Muscle of back (tissue), 11 donors: Measurements from ENCODE around the gene PLEKHA6. TPM values are rescaled to one million over a fixed set of nuclear protein-coding genes. Genes with fewer than 3 reads are reported as not detected.
"Not testable (repeated sequence)": the region's sequence is repeated elsewhere in the genome, so short reads cannot be mapped to it uniquely, and the experiment has no call there.

ENCODE experiments used
- DNase-seq, 3 donors: peaks; one replicate each; pipeline versions ENCODE4 v3.0.0 to v3.0.0-alpha.2; 2013
- polyA plus RNA-seq, 10 donors: library from polyadenylated mRNA; unstranded; fragments of 120-200 nt; gene quantifications; one replicate each; pipeline ENCODE4 v1.2.1, GENCODE V29; 2013; ENCODE audit not compliant: insufficient read length in 10 of 10

PLEKHA6 gene
- polyA plus RNA-seq, 10 donors = 1.7 to 7.2 (median 2.8) TPM

GRCh38 chr1:204314171-204314892 is 45.4 kb downstream of the PLEKHA6 start:
- DNase-seq = no peak

GRCh38 chr1:204313675-204314074 is 46.1 kb downstream of the PLEKHA6 start:
- no peak for DNase-seq

GRCh38 chr1:204310970-204311369 is 48.8 kb downstream of the PLEKHA6 start:
- not testable (repeated sequence) for DNase-seq

GRCh38 chr1:204308023-204308628 is 51.6 kb downstream of the PLEKHA6 start:
- no peak for DNase-seq

GRCh38 chr1:204307334-204307883 is 52.3 kb downstream of the PLEKHA6 start:
- DNase-seq = peak in 2 of 3 donors; percentile 43 to 75

GRCh38 chr1:204306076-204306475 is 53.7 kb downstream of the PLEKHA6 start:
- no peak for DNase-seq

GRCh38 chr1:204304067-204304466 is 55.7 kb downstream of the PLEKHA6 start:
- no peak for DNase-seq

- DNase-seq = no peak
Measured at GRCh38 chr1:204302769-204303168, 57.0 kb downstream of the PLEKHA6 start.

GRCh38 chr1:204301171-204301957 is 58.4 kb downstream of the PLEKHA6 start:
- DNase-seq = no peak

GRCh38 chr1:204299814-204300365 is 59.8 kb downstream of the PLEKHA6 start:
- DNase-seq = no peak

GRCh38 chr1:204296431-204296988 is 63.2 kb downstream of the PLEKHA6 start:
- DNase-seq = peak in 2 of 3 donors; percentile 64 to 66

- DNase-seq = no peak
Measured at GRCh38 chr1:204295671-204296070, 64.1 kb downstream of the PLEKHA6 start.

- peak; percentile 57 to 81 (median 79) for DNase-seq
Measured at GRCh38 chr1:204294357-204294756, 65.4 kb downstream of the PLEKHA6 start.

GRCh38 chr1:204293605-204294337 is 66.0 kb downstream of the PLEKHA6 start:
- peak in 2 of 3 donors; percentile 57 to 68 for DNase-seq

GRCh38 chr1:204292740-204293139 is 67.0 kb downstream of the PLEKHA6 start:
- peak in 1 of 3 donors; percentile 49 for DNase-seq

- no peak for DNase-seq
Measured at GRCh38 chr1:204289280-204289679, 70.4 kb downstream of the PLEKHA6 start.

- no peak for DNase-seq
Measured at GRCh38 chr1:204288021-204288588, 71.6 kb downstream of the PLEKHA6 start.

- DNase-seq = no peak
Measured at GRCh38 chr1:204287466-204287891, 72.2 kb downstream of the PLEKHA6 start.

GRCh38 chr1:204286831-204287421 is 72.8 kb downstream of the PLEKHA6 start:
- no peak for DNase-seq

- DNase-seq = no peak
Measured at GRCh38 chr1:204286315-204286714, 73.4 kb downstream of the PLEKHA6 start.
